Parathyroid adenoma (tissue), 2 donors: Measurements from ENCODE around the gene THAP4.

Source experiments
- H2AFZ ChIP-seq: fragments of 300-600 bp; sonication (generic); one replicate; pipeline ENCODE4 v1.7.0; 2017; ENCODE audit warnings: antibody characterized with exemption, mild to moderate bottlenecking
- H3K27ac ChIP-seq: fragments of 300-600 bp; sonication (generic); one replicate; pipeline ENCODE4 v1.7.0; 2017
- H3K27me3 ChIP-seq: fragments of 300-600 bp; sonication (generic); one replicate; pipeline ENCODE4 v1.7.0; 2017; ENCODE audit warnings: low read length; ENCODE audit not compliant: control insufficient read depth, insufficient read depth
- H3K36me3 ChIP-seq: fragments of 300-600 bp; sonication (generic); one replicate; pipeline ENCODE4 v1.7.0; 2017; ENCODE audit warnings: low read length; ENCODE audit not compliant: control insufficient read depth, insufficient read depth
- H3K4me1 ChIP-seq: fragments of 300-600 bp; sonication (generic); one replicate; pipeline ENCODE4 v1.7.0; 2017; ENCODE audit warnings: control low read depth
- H3K4me2 ChIP-seq: fragments of 300-600 bp; sonication (generic); one replicate; pipeline ENCODE4 v1.7.0; 2017; ENCODE audit warnings: low read length
- H3K4me3 ChIP-seq: fragments of 300-600 bp; sonication (generic); one replicate; pipeline ENCODE4 v1.7.0; 2017; ENCODE audit warnings: low read depth, low read length
- H3K79me2 ChIP-seq: fragments of 300-600 bp; sonication (generic); one replicate; pipeline ENCODE4 v1.7.0; 2017; ENCODE audit warnings: control low read depth
- H3K9ac ChIP-seq: fragments of 300-600 bp; sonication (generic); one replicate; pipeline ENCODE4 v1.7.0; 2017; ENCODE audit warnings: mild to moderate bottlenecking
- H3K9me3 ChIP-seq: fragments of 300-600 bp; sonication (generic); one replicate; pipeline ENCODE4 v1.7.0; 2017; ENCODE audit warnings: low read length; ENCODE audit not compliant: control insufficient read depth
- TF ChIP-seq, protein P1 (sequence below): fragments of 300-600 bp; sonication (generic); IDR thresholded peaks from one replicate; pipeline ENCODE4 v1.7.0; 2017; ENCODE audit warnings: antibody characterized with exemption, mild to moderate bottlenecking
- donor health status: primary hyperparathyroidism.

Gene THAP4

DNA sequence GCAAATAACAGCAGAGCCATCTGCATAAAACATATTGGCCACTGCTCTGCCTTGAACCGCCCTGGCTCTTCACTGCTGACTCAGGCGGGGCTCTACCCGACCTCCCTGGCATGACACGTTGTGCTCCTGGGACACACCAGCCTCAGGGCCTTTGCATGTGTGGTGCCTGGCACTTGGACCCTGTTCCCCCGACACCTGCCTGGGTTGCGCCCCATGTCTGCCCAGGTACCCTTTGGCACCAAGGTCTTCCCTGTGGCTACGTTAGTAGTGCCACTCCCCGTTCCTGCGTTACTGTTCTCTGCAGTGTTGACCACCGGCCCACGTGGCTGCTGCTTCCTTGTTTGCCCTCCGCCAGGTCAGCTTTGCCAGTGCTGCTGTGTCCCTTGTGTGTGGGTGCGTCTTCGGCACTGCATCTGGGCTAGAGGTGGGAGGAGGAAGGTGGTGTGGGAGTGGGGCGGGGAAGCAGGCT lies 20.9 kb upstream of the THAP4 start:
- no peak overlapping the region for H3K27ac ChIP-seq
- H3K27me3 ChIP-seq = no peaks in the 10 kb centered on the region
- no peak overlapping the region for H3K9ac ChIP-seq
- no peaks in the 10 kb centered on the region for H3K4me1 ChIP-seq
- H3K79me2 ChIP-seq = peaks cover 3% of the 10 kb centered on the region
- H3K4me2 ChIP-seq = no peak overlapping the region
- TF ChIP-seq, protein P1, sequence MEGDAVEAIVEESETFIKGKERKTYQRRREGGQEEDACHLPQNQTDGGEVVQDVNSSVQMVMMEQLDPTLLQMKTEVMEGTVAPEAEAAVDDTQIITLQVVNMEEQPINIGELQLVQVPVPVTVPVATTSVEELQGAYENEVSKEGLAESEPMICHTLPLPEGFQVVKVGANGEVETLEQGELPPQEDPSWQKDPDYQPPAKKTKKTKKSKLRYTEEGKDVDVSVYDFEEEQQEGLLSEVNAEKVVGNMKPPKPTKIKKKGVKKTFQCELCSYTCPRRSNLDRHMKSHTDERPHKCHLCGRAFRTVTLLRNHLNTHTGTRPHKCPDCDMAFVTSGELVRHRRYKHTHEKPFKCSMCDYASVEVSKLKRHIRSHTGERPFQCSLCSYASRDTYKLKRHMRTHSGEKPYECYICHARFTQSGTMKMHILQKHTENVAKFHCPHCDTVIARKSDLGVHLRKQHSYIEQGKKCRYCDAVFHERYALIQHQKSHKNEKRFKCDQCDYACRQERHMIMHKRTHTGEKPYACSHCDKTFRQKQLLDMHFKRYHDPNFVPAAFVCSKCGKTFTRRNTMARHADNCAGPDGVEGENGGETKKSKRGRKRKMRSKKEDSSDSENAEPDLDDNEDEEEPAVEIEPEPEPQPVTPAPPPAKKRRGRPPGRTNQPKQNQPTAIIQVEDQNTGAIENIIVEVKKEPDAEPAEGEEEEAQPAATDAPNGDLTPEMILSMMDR = no peak
- H3K4me3 ChIP-seq = no peak overlapping the region
- H2AFZ ChIP-seq = no peak overlapping the region
- H3K36me3 ChIP-seq = no peaks in the 10 kb centered on the region
- no peaks in the 10 kb centered on the region for H3K9me3 ChIP-seq

DNA sequence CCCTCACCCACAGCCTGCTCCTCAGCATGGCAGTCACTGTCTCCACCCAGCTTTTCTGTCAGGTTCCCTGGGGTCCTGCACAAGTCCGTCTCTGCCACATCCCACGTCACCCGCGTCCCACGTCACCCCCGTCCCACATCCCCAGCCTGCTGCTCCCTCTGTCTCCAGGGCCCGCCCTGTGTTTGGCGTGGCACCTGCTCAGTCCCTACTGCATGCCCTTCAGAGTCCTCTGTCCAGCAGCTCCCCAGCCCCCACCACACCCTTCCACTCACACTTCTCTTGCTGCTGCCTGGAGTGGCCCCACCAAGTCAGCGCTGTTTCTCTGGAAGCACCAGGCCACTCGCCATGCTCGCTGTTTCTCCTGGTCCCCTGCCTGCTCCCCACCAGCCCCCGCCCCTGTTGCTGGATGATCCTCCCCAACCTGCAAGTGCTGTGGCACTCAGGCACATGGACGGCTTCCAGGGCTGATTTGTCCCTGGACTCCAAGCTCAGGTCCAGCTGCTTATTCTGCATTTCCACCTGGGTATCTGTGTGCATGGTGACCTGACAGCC lies 19.3 kb upstream of the THAP4 start:
- Histone ChIP-seq H3K9ac (no peak overlapping the region), H3K27ac (no peak overlapping the region), H3K79me2 (peaks cover 3% of the 10 kb centered on the region), H3K9me3 (no peaks in the 10 kb centered on the region), H3K4me2 (no peak overlapping the region), H3K4me3 (no peak overlapping the region), H3K27me3 (no peaks in the 10 kb centered on the region), H3K36me3 (no peaks in the 10 kb centered on the region), H2AFZ (no peak overlapping the region), H3K4me1 (no peaks in the 10 kb centered on the region)
- TF ChIP-seq, protein P1 = no peak

DNA sequence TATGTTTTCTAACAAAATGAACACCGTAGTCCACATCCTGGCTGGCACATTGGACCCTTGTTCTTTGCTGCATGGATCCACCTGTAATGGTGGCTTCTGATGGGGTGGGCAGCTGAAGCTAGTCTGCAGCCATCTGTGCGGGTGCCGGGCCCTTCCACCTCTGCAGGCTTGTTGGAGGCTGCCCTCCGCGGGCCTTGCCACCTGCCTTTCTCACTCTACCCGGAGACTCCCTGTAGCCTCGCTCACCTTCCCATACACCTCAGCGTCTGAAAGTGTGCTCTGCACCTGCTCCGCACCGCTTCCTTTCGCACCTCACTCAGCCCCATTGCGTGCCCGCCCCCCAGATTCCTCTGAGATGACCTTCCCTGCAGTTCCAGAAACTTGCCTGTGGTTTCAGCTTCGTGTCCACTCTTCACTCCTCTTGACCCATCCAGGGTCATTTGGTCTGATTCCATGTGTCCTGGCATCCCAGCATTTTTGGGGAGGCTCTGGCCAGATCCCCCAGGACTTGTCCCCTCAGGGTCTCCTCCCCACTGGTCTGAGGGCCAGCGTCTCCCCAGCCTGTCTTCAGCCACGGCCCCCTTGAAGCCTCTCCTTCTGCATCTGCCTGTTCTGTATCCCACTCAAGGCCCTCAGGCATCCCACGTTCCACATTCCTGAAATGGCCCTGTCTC lies 18.7 kb upstream of the THAP4 start:
- no peaks in the 10 kb centered on the region for H3K9me3 ChIP-seq
- H2AFZ ChIP-seq = no peak overlapping the region
- H3K79me2 ChIP-seq = peaks cover 5% of the 10 kb centered on the region
- H3K27ac ChIP-seq = no peak overlapping the region
- no peak overlapping the region for H3K4me3 ChIP-seq
- H3K27me3 ChIP-seq = no peaks in the 10 kb centered on the region
- no peaks in the 10 kb centered on the region for H3K36me3 ChIP-seq
- TF ChIP-seq, protein P1 = no peak
- no peak overlapping the region for H3K9ac ChIP-seq
- no peak overlapping the region for H3K4me2 ChIP-seq
- H3K4me1 ChIP-seq = no peaks in the 10 kb centered on the region

DNA sequence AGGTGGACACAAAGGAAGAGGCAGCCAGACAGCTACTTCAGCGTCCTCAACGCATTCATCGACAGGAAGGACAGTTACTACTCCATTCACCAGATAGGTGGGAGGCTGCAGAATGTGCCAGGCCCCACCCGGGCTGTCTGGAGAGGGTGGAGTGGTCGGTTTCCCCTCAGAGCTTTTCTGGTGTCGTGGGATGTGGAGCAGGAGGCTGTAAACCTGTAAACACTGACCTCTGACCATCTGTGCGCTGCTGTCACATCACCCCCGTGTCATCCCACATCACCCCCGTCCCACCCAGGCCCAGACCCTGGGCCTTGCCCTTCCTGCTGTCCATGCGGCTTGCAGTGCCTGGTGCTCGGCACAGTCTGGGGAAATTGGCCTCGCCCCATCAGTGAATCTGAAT lies 17.6 kb upstream of the THAP4 start:
- no peak overlapping the region for H3K4me3 ChIP-seq
- H3K27ac ChIP-seq = no peak overlapping the region
- no peak overlapping the region for H3K9ac ChIP-seq
- no peaks in the 10 kb centered on the region for H3K9me3 ChIP-seq
- TF ChIP-seq, protein P1 = no peak
- peaks cover 6% of the 10 kb centered on the region for H3K79me2 ChIP-seq
- no peaks in the 10 kb centered on the region for H3K4me1 ChIP-seq
- H3K4me2 ChIP-seq = no peak overlapping the region
- H3K27me3 ChIP-seq = no peaks in the 10 kb centered on the region
- no peak overlapping the region for H2AFZ ChIP-seq
- H3K36me3 ChIP-seq = no peaks in the 10 kb centered on the region
